Measurements from ENCODE around the gene PAK4. TPM values are rescaled to one million over a fixed set of nuclear protein-coding genes. Genes with fewer than 3 reads are reported as not detected.
A peak's percentile ranks its signal among the peaks of the same experiment; 100 is the strongest.

Gene PAK4
- polyA plus RNA-seq, 3 donors from 2014 or later = 0.68 to 2.1 (median 1.5) TPM

DNA sequence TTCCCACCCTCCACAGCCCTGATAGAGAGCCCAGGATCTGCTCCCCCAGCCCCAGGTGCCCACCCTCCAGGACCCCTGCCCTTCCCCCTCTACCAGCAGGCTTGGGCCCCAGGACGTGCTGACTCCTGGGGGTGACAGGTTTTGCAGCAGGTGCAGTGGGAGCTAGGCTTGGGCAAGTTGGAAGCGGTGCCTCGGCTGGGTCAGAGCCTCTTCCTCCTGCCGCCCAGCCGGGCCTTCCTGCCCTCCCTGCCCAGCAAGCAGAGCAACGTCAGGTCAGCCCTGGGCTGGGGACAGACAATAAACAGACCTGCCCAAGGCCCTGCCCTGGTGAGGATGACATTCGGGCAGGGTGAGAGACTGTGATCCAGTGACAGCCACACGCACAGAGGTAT lies 62.0 kb downstream of the PAK4 start:
- Mint-ChIP-seq H3K4me3 (no peak overlapping the region), H3K36me3 (no peaks in the 10 kb centered on the region), H3K27me3 (ENCODE audit: low read depth in 3 of 3) (peaks cover 0 to 7% (median 1%) of the 10 kb centered on the region in 3 donors), H3K27ac (peak overlapping the region in 1 of 6 donors; percentile 53), H3K4me1 (no peaks in the 10 kb centered on the region), H3K9me3 (no peaks in the 10 kb centered on the region)
- DNase-seq = no peak

GRCh38 chr19:39188960-39189359 lies 63.4 kb downstream of the PAK4 start:
- Mint-ChIP-seq H3K4me1 (no peaks in the 10 kb centered on the region), H3K27ac (peak overlapping the region in 1 of 6 donors; percentile 7), H3K36me3 (no peaks in the 10 kb centered on the region), H3K27me3 (ENCODE audit: low read depth in 3 of 3) (peaks cover 1 to 6% (median 1%) of the 10 kb centered on the region in 3 donors), H3K4me3 (no peak overlapping the region), H3K9me3 (no peaks in the 10 kb centered on the region)
- DNase-seq = no peak

- Mint-ChIP-seq H3K4me3 (no peak overlapping the region), H3K36me3 (no peaks in the 10 kb centered on the region), H3K27me3 (ENCODE audit: low read depth in 3 of 3) (peaks cover 1 to 13% (median 7%) of the 10 kb centered on the region in 3 donors), H3K9me3 (no peaks in the 10 kb centered on the region), H3K27ac (no peak overlapping the region), H3K4me1 (peaks cover 4 to 6% of the 10 kb centered on the region in 2 donors)
- DNase-seq = no peak
These were observed 65.2 kb downstream of the PAK4 start for GRCh38 chr19:39190768-39191167.

- DNase-seq = no peak
- peaks cover 1 to 11% (median 10%) of the 10 kb centered on the region in 3 donors for H3K27me3 Mint-ChIP-seq (ENCODE audit: low read depth in 3 of 3)
- no peak overlapping the region for H3K4me3 Mint-ChIP-seq
- H3K36me3 Mint-ChIP-seq = peaks cover 0 to 4% (median 0%) of the 10 kb centered on the region in 3 donors
- H3K27ac Mint-ChIP-seq = no peak overlapping the region
- H3K4me1 Mint-ChIP-seq = peaks cover 13 to 16% of the 10 kb centered on the region in 2 donors
- no peaks in the 10 kb centered on the region for H3K9me3 Mint-ChIP-seq
These were observed 67.3 kb downstream of the PAK4 start for GRCh38 chr19:39192846-39193245.

DNA sequence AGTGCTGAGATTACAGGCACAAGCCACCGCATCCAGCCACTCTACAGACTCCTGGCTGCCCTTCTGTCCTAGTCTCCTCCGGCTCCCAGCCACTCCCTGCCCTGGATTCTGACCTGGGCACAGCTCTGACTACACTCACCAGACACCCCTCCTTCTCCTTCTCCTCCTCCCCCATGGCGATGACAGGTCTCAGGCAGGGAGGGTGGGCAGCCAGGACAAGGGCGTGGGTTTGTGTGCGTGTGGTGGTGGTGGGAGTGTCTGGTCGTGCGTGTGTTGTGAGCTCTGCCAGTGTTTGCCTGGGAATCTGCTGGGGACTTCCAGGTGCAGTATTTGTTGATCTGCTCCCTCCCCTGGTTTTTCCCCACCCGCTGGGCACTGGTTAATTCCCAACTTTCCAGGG lies 68.2 kb downstream of the PAK4 start:
- no peak for DNase-seq
- Mint-ChIP-seq H3K36me3 (peaks cover 0 to 4% (median 0%) of the 10 kb centered on the region in 3 donors), H3K4me3 (no peak overlapping the region), H3K27ac (peak overlapping the region in 1 of 6 donors; percentile 7), H3K27me3 (ENCODE audit: low read depth in 3 of 3) (peaks cover 1 to 11% (median 10%) of the 10 kb centered on the region in 3 donors), H3K4me1 (peaks cover 13 to 16% of the 10 kb centered on the region in 2 donors), H3K9me3 (peaks cover 0 to 1% (median 0%) of the 10 kb centered on the region in 6 donors)

DNA sequence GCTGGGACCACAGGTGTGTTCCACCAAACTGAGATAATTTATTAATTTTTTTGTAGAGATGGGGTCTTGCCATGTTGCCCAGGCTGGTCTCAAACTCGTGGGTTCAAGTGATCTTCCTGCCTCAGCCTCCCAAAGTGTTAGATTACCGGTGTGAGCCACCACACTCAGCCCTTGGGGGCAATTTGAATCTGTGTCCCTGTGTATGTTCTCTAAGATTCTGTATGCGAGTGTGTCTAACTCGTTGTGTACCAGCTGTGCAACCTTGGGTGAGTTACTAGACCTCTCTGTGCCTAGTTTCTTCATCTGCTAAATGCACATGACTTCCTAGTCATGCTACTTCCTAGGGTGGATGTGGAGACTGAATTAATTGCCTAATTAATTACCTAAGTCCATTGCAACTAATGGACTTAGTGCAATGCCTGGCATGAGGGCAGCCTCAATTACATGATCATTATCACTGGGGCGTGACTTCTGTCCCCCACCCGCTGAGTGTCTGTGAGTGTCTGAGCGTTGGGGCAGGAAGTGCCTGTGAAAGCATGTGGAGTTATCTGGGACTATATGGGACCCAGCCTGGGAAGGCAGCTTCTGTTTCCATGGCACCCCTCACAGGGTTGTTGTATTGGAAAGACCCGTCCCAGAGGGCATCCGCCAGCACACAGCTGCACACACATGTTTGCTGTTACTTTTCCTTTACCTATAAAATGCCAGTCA lies 69.4 kb downstream of the PAK4 start:
- Mint-ChIP-seq H3K9me3 (peaks cover 0 to 1% (median 0%) of the 10 kb centered on the region in 6 donors), H3K4me1 (peaks cover 13 to 16% of the 10 kb centered on the region in 2 donors), H3K27ac (peak overlapping the region in 1 of 6 donors; percentile 12), H3K27me3 (ENCODE audit: low read depth in 3 of 3) (peaks cover 4 to 16% (median 10%) of the 10 kb centered on the region in 3 donors), H3K4me3 (peak overlapping the region in 4 of 5 donors; percentile 21 to 57 (median 40)), H3K36me3 (peaks cover 0 to 4% (median 0%) of the 10 kb centered on the region in 3 donors)
- DNase-seq = no peak

- Mint-ChIP-seq H3K27ac (no peak overlapping the region), H3K4me1 (peaks cover 13 to 16% of the 10 kb centered on the region in 2 donors), H3K4me3 (peak overlapping the region; percentile 9 to 57 (median 27)), H3K36me3 (peaks cover 0 to 4% (median 0%) of the 10 kb centered on the region in 3 donors), H3K9me3 (peaks cover 0 to 1% (median 0%) of the 10 kb centered on the region in 6 donors), H3K27me3 (ENCODE audit: low read depth in 3 of 3) (peaks cover 4 to 15% (median 10%) of the 10 kb centered on the region in 3 donors)
- no peak for DNase-seq
These were observed 70.2 kb downstream of the PAK4 start for GRCh38 chr19:39195755-39196154.

- peaks cover 13 to 16% of the 10 kb centered on the region in 2 donors for H3K4me1 Mint-ChIP-seq
- H3K27ac Mint-ChIP-seq = no peak overlapping the region
- no peak for DNase-seq
- peaks cover 6 to 20% (median 15%) of the 10 kb centered on the region in 3 donors for H3K27me3 Mint-ChIP-seq (ENCODE audit: low read depth in 3 of 3)
- no peak overlapping the region for H3K4me3 Mint-ChIP-seq
- peaks cover 0 to 1% (median 0%) of the 10 kb centered on the region in 6 donors for H3K9me3 Mint-ChIP-seq
- peaks cover 0 to 4% (median 0%) of the 10 kb centered on the region in 3 donors for H3K36me3 Mint-ChIP-seq
These were observed 70.7 kb downstream of the PAK4 start for GRCh38 chr19:39196320-39196719.

DNA sequence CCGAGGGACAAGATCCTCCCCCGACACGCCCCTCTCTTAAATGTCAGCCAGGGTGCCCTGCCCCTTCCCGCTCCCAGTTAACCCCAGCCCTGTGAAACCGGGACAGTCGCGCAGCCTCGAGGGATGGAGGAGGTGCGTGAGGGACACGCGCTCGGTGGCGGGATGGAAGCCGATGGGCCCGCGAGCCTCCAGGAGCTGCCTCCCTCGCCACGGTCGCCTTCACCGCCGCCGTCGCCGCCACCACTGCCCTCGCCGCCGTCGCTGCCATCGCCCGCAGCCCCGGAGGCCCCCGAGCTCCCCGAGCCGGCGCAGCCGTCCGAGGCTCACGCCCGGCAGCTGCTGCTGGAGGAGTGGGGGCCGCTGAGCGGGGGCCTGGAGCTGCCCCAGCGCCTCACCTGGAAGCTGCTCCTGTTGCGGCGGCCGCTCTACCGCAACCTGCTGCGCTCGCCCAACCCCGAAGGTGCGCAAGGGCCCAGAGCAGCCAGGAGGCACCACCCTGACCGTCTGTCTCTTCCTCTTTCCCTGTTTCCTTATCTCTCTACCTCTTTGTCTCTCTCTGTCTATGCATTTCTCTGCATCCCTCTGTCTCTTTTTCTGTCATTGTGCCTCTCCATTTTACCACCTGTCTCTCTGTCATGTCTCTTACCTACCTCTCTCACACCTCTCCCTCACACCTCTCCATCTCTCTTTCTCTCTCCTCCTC lies 71.4 kb downstream of the PAK4 start, which contains the start of gene NCCRP1:
Gene NCCRP1 (plus strand): TSS at position 105 of the 703 bp plus-strand sequence. CDS start 19 bp downstream, at position 124.
- DNase-seq = no peak
- H3K27me3 Mint-ChIP-seq (ENCODE audit: low read depth in 3 of 3) = peaks cover 8 to 22% (median 16%) of the 10 kb centered on the region in 3 donors
- H3K36me3 Mint-ChIP-seq = peaks cover 0 to 4% (median 0%) of the 10 kb centered on the region in 3 donors
- H3K4me1 Mint-ChIP-seq = peaks cover 13 to 16% of the 10 kb centered on the region in 2 donors
- peak within 1 kb of the TSS; percentile 6 to 81 (median 69) for H3K4me3 Mint-ChIP-seq
- no peak within 1 kb of the TSS for H3K27ac Mint-ChIP-seq
- H3K9me3 Mint-ChIP-seq = peaks cover 0 to 3% (median 0%) of the 10 kb centered on the region in 6 donors

GRCh38 chr19:39197808-39198207 lies 72.2 kb downstream of the PAK4 start:
- H3K27ac Mint-ChIP-seq = no peak overlapping the region
- no peak overlapping the region for H3K4me3 Mint-ChIP-seq

DNA sequence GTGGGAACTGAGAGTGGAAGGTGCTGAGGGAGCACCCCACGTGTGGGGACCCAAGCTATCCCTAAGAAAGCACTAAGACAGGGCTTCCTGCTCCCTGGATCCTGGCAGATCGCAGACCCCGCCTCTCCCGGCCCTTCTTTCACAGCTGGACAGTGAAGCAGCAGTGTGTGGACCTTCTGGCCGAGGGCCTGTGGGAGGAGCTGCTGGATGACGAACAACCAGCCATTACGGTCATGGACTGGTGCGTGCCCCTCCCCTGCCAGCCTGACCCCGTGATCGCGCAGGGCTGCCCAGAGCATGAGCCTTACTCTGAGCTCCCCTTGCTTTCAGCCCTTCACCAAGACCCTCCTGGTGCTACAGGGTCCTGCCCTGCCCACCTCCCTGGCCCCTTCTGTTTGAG lies 73.4 kb downstream of the PAK4 start:
- H3K27ac Mint-ChIP-seq = no peak overlapping the region
- peaks cover 13 to 16% of the 10 kb centered on the region in 2 donors for H3K4me1 Mint-ChIP-seq
- H3K27me3 Mint-ChIP-seq (ENCODE audit: low read depth in 3 of 3) = peaks cover 16 to 26% (median 20%) of the 10 kb centered on the region in 3 donors
- H3K36me3 Mint-ChIP-seq = peaks cover 0 to 4% (median 0%) of the 10 kb centered on the region in 3 donors
- no peak for DNase-seq
- no peak overlapping the region for H3K4me3 Mint-ChIP-seq
- H3K9me3 Mint-ChIP-seq = peaks cover 0 to 3% (median 0%) of the 10 kb centered on the region in 6 donors

More at GRCh38 chr19:39197808-39198207, 72.2 kb downstream of the PAK4 start:
- Mint-ChIP-seq H3K36me3 (peaks cover 0 to 4% (median 0%) of the 10 kb centered on the region in 3 donors), H3K27me3 (ENCODE audit: low read depth in 3 of 3) (peaks cover 14 to 26% (median 19%) of the 10 kb centered on the region in 3 donors), H3K4me1 (peaks cover 13 to 16% of the 10 kb centered on the region in 2 donors), H3K9me3 (peaks cover 0 to 3% (median 0%) of the 10 kb centered on the region in 6 donors)
- DNase-seq = no peak

DNA sequence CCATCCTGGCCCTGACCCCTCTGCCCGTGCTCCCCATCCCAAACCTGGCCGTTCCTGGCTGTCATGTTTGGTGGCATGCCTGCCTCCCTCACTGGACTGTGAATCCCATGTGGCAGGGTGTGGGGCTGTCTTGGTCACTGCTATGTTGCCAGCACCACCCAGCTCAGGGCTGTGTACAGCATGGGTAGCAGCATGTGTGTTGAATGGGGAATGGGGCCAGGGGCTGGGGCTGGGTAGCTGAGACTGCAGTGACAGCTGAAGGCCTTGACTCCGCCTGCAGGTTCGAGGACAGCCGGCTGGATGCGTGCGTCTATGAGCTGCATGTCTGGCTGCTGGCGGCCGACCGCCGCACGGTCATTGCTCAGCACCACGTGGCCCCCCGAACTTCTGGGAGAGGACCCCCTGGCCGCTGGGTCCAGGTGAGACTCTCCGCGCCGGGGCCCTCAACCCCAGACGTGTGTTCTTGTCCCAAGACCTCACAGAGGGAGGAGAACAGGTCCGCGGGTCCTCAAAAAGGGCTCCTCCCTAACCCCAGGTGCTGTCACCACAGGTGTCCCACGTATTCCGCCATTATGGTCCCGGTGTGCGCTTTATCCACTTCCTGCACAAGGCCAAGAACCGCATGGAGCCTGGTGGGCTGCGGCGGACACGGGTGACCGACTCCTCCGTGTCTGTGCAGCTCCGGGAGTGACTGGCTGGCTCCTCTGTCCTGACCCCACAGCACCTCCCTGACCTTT lies 74.6 kb downstream of the PAK4 start:
- H3K36me3 Mint-ChIP-seq = peaks cover 0 to 4% (median 0%) of the 10 kb centered on the region in 3 donors
- peaks cover 0 to 3% (median 0%) of the 10 kb centered on the region in 6 donors for H3K9me3 Mint-ChIP-seq
- no peak overlapping the region for H3K27ac Mint-ChIP-seq
- H3K27me3 Mint-ChIP-seq (ENCODE audit: low read depth in 3 of 3) = peaks cover 17 to 26% (median 19%) of the 10 kb centered on the region in 3 donors
- H3K4me1 Mint-ChIP-seq = peaks cover 9 to 16% of the 10 kb centered on the region in 2 donors
- no peak for DNase-seq
- H3K4me3 Mint-ChIP-seq = no peak overlapping the region

GRCh38 chr19:39200803-39201115 lies 75.2 kb downstream of the PAK4 start:
- peaks cover 0 to 4% (median 0%) of the 10 kb centered on the region in 3 donors for H3K36me3 Mint-ChIP-seq
- H3K4me1 Mint-ChIP-seq = peaks cover 7 to 12% of the 10 kb centered on the region in 2 donors
- DNase-seq = no peak
- H3K4me3 Mint-ChIP-seq = peak overlapping the region in 1 of 5 donors; percentile 13
- peaks cover 0 to 3% (median 0%) of the 10 kb centered on the region in 6 donors for H3K9me3 Mint-ChIP-seq
- H3K27me3 Mint-ChIP-seq (ENCODE audit: low read depth in 3 of 3) = peaks cover 18 to 26% (median 21%) of the 10 kb centered on the region in 3 donors
- H3K27ac Mint-ChIP-seq = no peak overlapping the region

Measured in immature natural killer cell (primary cell).